GM21526 (cell line): Measurements from ENCODE around the gene DTD1.

Source experiments
- ATAC-seq: cut with Tn5 transposase; IDR thresholded peaks from one replicate; pipeline ENCODE4 v1.9.1; 2021; ENCODE audit warnings: moderate library complexity; ENCODE audit not compliant: unreplicated experiment, low FRiP score

DTD1 gene

GRCh38 chr20:18698735-18699380, 111.0 kb downstream of the DTD1 start:
- ATAC-seq: no peak

- no peak for ATAC-seq
Observed at GRCh38 chr20:18701969-18702368, 114.1 kb downstream of the DTD1 start.

GRCh38 chr20:18702736-18703135, 114.9 kb downstream of the DTD1 start:
- ATAC-seq: no peak

- no peak for ATAC-seq
Observed at GRCh38 chr20:18705490-18705889, 117.6 kb downstream of the DTD1 start.

- no peak for ATAC-seq
Observed at GRCh38 chr20:18705910-18706309, 118.1 kb downstream of the DTD1 start.

GRCh38 chr20:18712131-18712530, 124.3 kb downstream of the DTD1 start:
- ATAC-seq: no peak

- no peak for ATAC-seq
Observed at GRCh38 chr20:18712882-18713281, 125.0 kb downstream of the DTD1 start.

GRCh38 chr20:18715564-18715963, 127.7 kb downstream of the DTD1 start:
- no peak for ATAC-seq

GRCh38 chr20:18717062-18717461, 129.2 kb downstream of the DTD1 start:
- ATAC-seq: no peak

- ATAC-seq: no peak
Observed at GRCh38 chr20:18718129-18718528, 130.3 kb downstream of the DTD1 start.

GRCh38 chr20:18719426-18719825, 131.6 kb downstream of the DTD1 start:
- ATAC-seq: no peak

GRCh38 chr20:18721551-18722115, 133.8 kb downstream of the DTD1 start:
- ATAC-seq: no peak

- no peak for ATAC-seq
Observed at GRCh38 chr20:18722371-18722770, 134.5 kb downstream of the DTD1 start.

- ATAC-seq: no peak
Observed at GRCh38 chr20:18724077-18724476, 136.2 kb downstream of the DTD1 start.

- ATAC-seq: no peak
Observed at GRCh38 chr20:18724788-18725464, 137.1 kb downstream of the DTD1 start.

- ATAC-seq: no peak
Observed at GRCh38 chr20:18727032-18727508, 139.2 kb downstream of the DTD1 start.

- peak; percentile 90 for ATAC-seq
Observed at GRCh38 chr20:18728165-18728869, 140.5 kb downstream of the DTD1 start.

- ATAC-seq: peak; percentile 25
Observed at GRCh38 chr20:18728870-18729224, 141.0 kb downstream of the DTD1 start.

GRCh38 chr20:18729231-18729825, 141.5 kb downstream of the DTD1 start:
- ATAC-seq: peak; percentile 5

GRCh38 chr20:18731940-18732339, 144.1 kb downstream of the DTD1 start:
- ATAC-seq: no peak
